GM12878 (cell line): Measurements from ENCODE around the gene DNAJC4. TPM values are rescaled to one million over a fixed set of nuclear protein-coding genes. Genes with fewer than 3 reads are reported as not detected.
A peak's percentile ranks its signal among the peaks of the same experiment; 100 is the strongest.

ENCODE experiments used
- ATAC-seq: fragments of 200-7000 bp; cut with Tn5 transposase; 3 replicates; pipeline ENCODE4 v1.9.1; 2020; ENCODE audit warnings: mild to moderate bottlenecking, moderate library complexity
- BruUV-seq: library from RNA; stranded (reverse); fragments of 400-500 nt; replicated peaks from 2 replicates; lab custom pipeline; 2021; lab: Mats Ljungman, UMichigan
- CTCF ChIA-PET: fragments of 300-600 bp; sonication (Branson Sonifier 250); formaldehyde crosslinking; extraction: SDS; loops from one replicate; lab custom pipeline; 2021; ENCODE audit warnings: inconsistent platforms; lab: Yijun Ruan, JAX
- POLR2A ChIA-PET: fragments of 350-600 bp; formaldehyde crosslinking; extraction: SDS; loops from one replicate; lab custom pipeline; 2021; ENCODE audit warnings: inconsistent platforms; lab: Charles Lee
- RAD21 ChIA-PET: fragments of 300-600 bp; sonication (Branson Sonifier 250); formaldehyde crosslinking; loops from one replicate; lab custom pipeline; 2023; ENCODE audit warnings: antibody characterized with exemption; ENCODE audit not compliant: unreplicated experiment; lab: Charles Lee
- SMC1A ChIA-PET: fragments of 300-600 bp; sonication (Branson Sonifier 250); formaldehyde crosslinking; loops from one replicate; lab custom pipeline; 2023; ENCODE audit not compliant: unreplicated experiment, uncharacterized antibody; lab: Charles Lee
- DNase-seq: peaks from one replicate; pipeline ENCODE4 v3.0.0-alpha.2; 2011; ENCODE audit warnings: low read depth, low spot score
- FAIRE-seq: peaks from 3 replicates; lab custom pipeline; 2011; peaks lifted over from hg19 to GRCh38; lab: Jason Lieb, UNC
- H2AFZ ChIP-seq: 2 replicates; pipeline ENCODE4 v1.6.0; 2011; ENCODE audit warnings: low read depth, low read length, control low read depth; ENCODE audit not compliant: control insufficient read depth
- H3K27ac ChIP-seq: 2 replicates; pipeline ENCODE4 v1.5.1; 2011; ENCODE audit warnings: control low read depth; ENCODE audit not compliant: control insufficient read depth, insufficient read depth
- H3K27me3 ChIP-seq, 2 experiments: replicated peaks in 1 of 2; 2 replicates each; pipeline versions ENCODE4 v1.6.0 to v1.6.1; 2011; ENCODE audit warnings: low read length in 1 of 2; ENCODE audit not compliant: control insufficient read depth in 2 of 2, insufficient read depth in 2 of 2
- H3K36me3 ChIP-seq, 2 experiments: 2 replicates each; pipeline ENCODE4 v1.5.1; 2011; ENCODE audit warnings: low read length in 1 of 2; ENCODE audit not compliant: control insufficient read depth in 2 of 2, insufficient read depth in 2 of 2
- H3K4me1 ChIP-seq: 2 replicates; pipeline ENCODE4 v1.6.1; 2011; ENCODE audit warnings: mild to moderate bottlenecking, low read length, moderate library complexity, mixed read lengths; ENCODE audit not compliant: control insufficient read depth, insufficient read depth
- H3K4me2 ChIP-seq: 2 replicates; pipeline ENCODE4 v1.6.0; 2011; ENCODE audit warnings: control low read depth; ENCODE audit not compliant: control insufficient read depth, insufficient read depth
- H3K4me3 ChIP-seq: fragments of 200-600 bp; sonication (generic); 2 replicates; pipeline ENCODE4 v1.5.1; 2016
- H3K79me2 ChIP-seq: 2 replicates; pipeline ENCODE4 v1.6.0; 2011; ENCODE audit warnings: low read length; ENCODE audit not compliant: control insufficient read depth, insufficient read depth
- H3K9ac ChIP-seq: 2 replicates; pipeline ENCODE4 v1.8.0; 2011; ENCODE audit warnings: low read length, control low read depth, mixed read lengths; ENCODE audit not compliant: control insufficient read depth, insufficient read depth
- H3K9me3 ChIP-seq: replicated peaks from 3 replicates; pipeline ENCODE4 v1.5.1; 2011; ENCODE audit warnings: mild to moderate bottlenecking, low read length; ENCODE audit not compliant: control insufficient read depth, insufficient read depth
- H4K20me1 ChIP-seq: 2 replicates; pipeline ENCODE4 v1.6.0; 2011; ENCODE audit not compliant: control insufficient read depth, insufficient read depth
- ASH2L ChIP-seq: fragments of 300-600, 200-600 bp; sonication (generic); IDR thresholded peaks from 2 replicates; pipeline ENCODE4 v1.6.1; 2017; ENCODE audit warnings: low read depth, mild to moderate bottlenecking, borderline replicate concordance
- CEBPZ ChIP-seq: fragments of 150-350 bp; IDR thresholded peaks from 2 replicates; pipeline ENCODE4 v1.6.1; 2016; ENCODE audit warnings: low read depth, low read length
- ETV6 ChIP-seq, 2 experiments: fragments of 450-650 bp in 1 of 2; IDR thresholded peaks in 1 of 2; conservative IDR thresholded peaks in 1 of 2; 2 replicates each; pipeline ENCODE4 v1.6.1; 2014; ENCODE audit warnings: antibody characterized with exemption in 1 of 2, borderline replicate concordance in 1 of 2, low read depth in 1 of 2, mild to moderate bottlenecking in 1 of 2, moderate library complexity in 1 of 2
- GABPA ChIP-seq: IDR thresholded peaks from 2 replicates; pipeline ENCODE4 v1.6.1; 2014; ENCODE audit warnings: antibody characterized with exemption, low read depth, mild to moderate bottlenecking, inconsistent platforms
- IRF4 ChIP-seq: IDR thresholded peaks from 2 replicates; pipeline ENCODE4 v1.6.1; 2011; ENCODE audit warnings: low read depth, low read length
- MEF2B ChIP-seq: fragments of 450-650 bp; IDR thresholded peaks from 2 replicates; pipeline ENCODE4 v1.6.1; 2018; ENCODE audit warnings: mild to moderate bottlenecking, moderate library complexity; ENCODE audit not compliant: partially characterized antibody, poor library complexity, severe bottlenecking
- MTA3 ChIP-seq: IDR thresholded peaks from 2 replicates; pipeline ENCODE4 v1.6.1; 2012; ENCODE audit warnings: low read length, inconsistent platforms, borderline replicate concordance
- NBN ChIP-seq: fragments of 450-650 bp; IDR thresholded peaks from 2 replicates; pipeline ENCODE4 v1.6.1; 2016
- NFIC ChIP-seq: IDR thresholded peaks from 2 replicates; pipeline ENCODE4 v1.6.1; 2012; ENCODE audit warnings: low read depth, mild to moderate bottlenecking, inconsistent platforms, low read length, moderate library complexity
- NR2C1 ChIP-seq: fragments of 450-650 bp; IDR thresholded peaks from 2 replicates; pipeline ENCODE4 v1.6.1; 2017; ENCODE audit warnings: antibody characterized with exemption, mild to moderate bottlenecking, moderate library complexity
- RELA ChIP-seq: fragments of 450-650 bp; IDR thresholded peaks from 2 replicates; pipeline ENCODE4 v1.8.0; 2014; ENCODE audit warnings: borderline replicate concordance; ENCODE audit not compliant: partially characterized antibody
- STAT3 ChIP-seq: IDR thresholded peaks from 2 replicates; pipeline ENCODE4 v1.6.1; 2011; ENCODE audit warnings: low read depth, low read length, improper control_type of control experiment
- TARDBP ChIP-seq: IDR thresholded peaks from 2 replicates; pipeline ENCODE4 v1.6.1; 2016; ENCODE audit warnings: borderline replicate concordance
- ZNF622 ChIP-seq: fragments of 450-650 bp; IDR thresholded peaks from 2 replicates; pipeline ENCODE4 v1.6.1; 2017; ENCODE audit warnings: mild to moderate bottlenecking, inconsistent platforms
- WGBS: methylation state at CpG from one replicate; pipeline ENCODE4 v1.1.6; 2016; ENCODE audit warnings: low lambda C conversion rate; ENCODE audit not compliant: insufficient replicate concordance, insufficient coverage; ENCODE audit errors: missing lambda C conversion rate; 5-methylcytosine and 5-hydroxymethylcytosine counted together
- in situ Hi-C: fragments of 300-500 bp; cut with MboI; formaldehyde crosslinking; loops from 9 replicates; pipeline ENCODE4 v1.14.3; 2018; ENCODE audit warnings: mixed read lengths
- intact Hi-C: fragments of 100-400 bp; cut with micrococcal nuclease; formaldehyde crosslinking; loops from one replicate; pipeline ENCODE4 v1.14.2; 2022; ENCODE audit not compliant: unreplicated experiment
- polyA plus RNA-seq, 11 experiments: library from polyadenylated mRNA; depleted of rRNA in 4 of 11; unstranded in 6 of 11; stranded (reverse) in 5 of 11; fragments of >200 nt; fragmentation: Nextera tagmentation in 4 of 11; fragmentation: Illumina TruSeq in 1 of 11; extraction: Ambion mirVana in 4 of 11; extraction: Trizol in 1 of 11; gene quantifications; 1 replicate in 1 of 11; 2 replicates in 10 of 11; pipeline versions ENCODE4 v1.2.1 to v1.2.3, GENCODE V29; 2011 to 2016; ENCODE audit warnings: inconsistent platforms in 2 of 11, missing spikeins in 2 of 11, low read depth in 1 of 11
- total RNA-seq, 4 experiments: library from RNA; depleted of rRNA in 3 of 4; stranded (reverse); fragments of >200 nt in 3 of 4; fragmentation: Illumina TruSeq in 1 of 4; extraction: Trizol in 1 of 4; gene quantifications; 2 replicates each; pipeline versions ENCODE4 v1.2.1 to v1.2.3, GENCODE V29; 2013 to 2021
- TF ChIP-seq, protein P1 (sequence below): fragments of 450-650 bp; IDR thresholded peaks from 2 replicates; pipeline ENCODE4 v1.6.1; 2016; ENCODE audit warnings: mild to moderate bottlenecking, moderate library complexity, borderline replicate concordance

Gene DNAJC4
- total and polyA plus RNA-seq, 10 of the 15 experiments (the other 5 are each of a cell fraction or from before 2014, with no cell fraction given) = 3.7 to 64.9 (median 30.1) TPM

GRCh38 chr11:64207256-64208085, 22.9 kb upstream of the DNAJC4 start:
- Histone ChIP-seq H3K79me2 (peaks cover 39% of the 10 kb centered on the region), H3K36me3 (peaks cover 30 to 37% of the 10 kb centered on the region in 2 experiments), H3K9me3 (no peaks in the 10 kb centered on the region), H3K9ac (peak overlapping the region; percentile 95), H3K27me3 (no peaks in the 10 kb centered on the region), H3K27ac (peak overlapping the region; percentile 98), H3K4me1 (peaks cover 26% of the 10 kb centered on the region), H4K20me1 (no peaks in the 10 kb centered on the region), H3K4me3 (peak overlapping the region; percentile 74), H3K4me2 (peak overlapping the region; percentile 76), H2AFZ (peak overlapping the region; percentile 20)
- 2% methylated on average over 30 of the region's 30 CpGs for WGBS
- intact Hi-C loops (no loop called here), in situ Hi-C loops (no loop called here)
- POLR2A ChIA-PET = interaction anchor here (0.6 to 5.8 kb wide), 22 partner anchors 9 to 1480 kb away, joined by 3 to 85 read pairs (median 10); partner anchors contain the start of genes BAD, CATSPERZ, CCDC88B and ESRRA
- RAD21 ChIA-PET = interaction anchor here (0.9 to 6.6 kb wide), 13 partner anchors 10 to 110 kb away, joined by 3 to 125 read pairs (median 30); partner anchors contain the start of genes BAD, CATSPERZ, DNAJC4 and ESRRA
- DNase-seq (peak; percentile 57), FAIRE-seq (peak; percentile 93), ATAC-seq (peak; percentile 82)
- CTCF ChIA-PET = interaction anchor here (1.0 to 9.7 kb wide), 15 partner anchors 9 to 124 kb away, joined by 4 to 238 read pairs (median 18); partner anchors contain the start of genes CATSPERZ, DNAJC4, ESRRA and FKBP2
- TSS peak; percentile 97 for BruUV-seq
- SMC1A ChIA-PET = interaction anchor here (0.7 to 5.5 kb wide), 13 partner anchors 8 to 110 kb away, joined by 3 to 98 read pairs (median 7); partner anchors contain the start of genes CATSPERZ, ESRRA, FKBP2 and NUDT22
- TF ChIP-seq NBN (peak; percentile 86), NFIC (no peak), CEBPZ (no peak), RELA (no peak), ETV6 (conservative IDR thresholded peaks at IDR 0.05 in 1 of 2, IDR thresholded peaks at IDR 0.05 in 1 of 2; ENCODE audit: borderline replicate concordance in 1 of 2, low read depth in 1 of 2) (peak in 1 of 2 experiments; percentile 85; a peak in 2 of 4 replicates), MTA3 (no peak; the same call in 1 of the 2 replicates), ASH2L (no peak), GABPA (peak; percentile 80), ZNF622 (no peak), STAT3 (no peak), IRF4 (0 out of 2 replicates have a peak, but pooled peaks have one; percentile 23), TARDBP (peak; percentile 71; the same call in 1 of the 2 replicates), MEF2B (peak; percentile 59), NR2C1 (peak; percentile 33; the same call in 1 of the 2 replicates)
- TF ChIP-seq, protein P1, sequence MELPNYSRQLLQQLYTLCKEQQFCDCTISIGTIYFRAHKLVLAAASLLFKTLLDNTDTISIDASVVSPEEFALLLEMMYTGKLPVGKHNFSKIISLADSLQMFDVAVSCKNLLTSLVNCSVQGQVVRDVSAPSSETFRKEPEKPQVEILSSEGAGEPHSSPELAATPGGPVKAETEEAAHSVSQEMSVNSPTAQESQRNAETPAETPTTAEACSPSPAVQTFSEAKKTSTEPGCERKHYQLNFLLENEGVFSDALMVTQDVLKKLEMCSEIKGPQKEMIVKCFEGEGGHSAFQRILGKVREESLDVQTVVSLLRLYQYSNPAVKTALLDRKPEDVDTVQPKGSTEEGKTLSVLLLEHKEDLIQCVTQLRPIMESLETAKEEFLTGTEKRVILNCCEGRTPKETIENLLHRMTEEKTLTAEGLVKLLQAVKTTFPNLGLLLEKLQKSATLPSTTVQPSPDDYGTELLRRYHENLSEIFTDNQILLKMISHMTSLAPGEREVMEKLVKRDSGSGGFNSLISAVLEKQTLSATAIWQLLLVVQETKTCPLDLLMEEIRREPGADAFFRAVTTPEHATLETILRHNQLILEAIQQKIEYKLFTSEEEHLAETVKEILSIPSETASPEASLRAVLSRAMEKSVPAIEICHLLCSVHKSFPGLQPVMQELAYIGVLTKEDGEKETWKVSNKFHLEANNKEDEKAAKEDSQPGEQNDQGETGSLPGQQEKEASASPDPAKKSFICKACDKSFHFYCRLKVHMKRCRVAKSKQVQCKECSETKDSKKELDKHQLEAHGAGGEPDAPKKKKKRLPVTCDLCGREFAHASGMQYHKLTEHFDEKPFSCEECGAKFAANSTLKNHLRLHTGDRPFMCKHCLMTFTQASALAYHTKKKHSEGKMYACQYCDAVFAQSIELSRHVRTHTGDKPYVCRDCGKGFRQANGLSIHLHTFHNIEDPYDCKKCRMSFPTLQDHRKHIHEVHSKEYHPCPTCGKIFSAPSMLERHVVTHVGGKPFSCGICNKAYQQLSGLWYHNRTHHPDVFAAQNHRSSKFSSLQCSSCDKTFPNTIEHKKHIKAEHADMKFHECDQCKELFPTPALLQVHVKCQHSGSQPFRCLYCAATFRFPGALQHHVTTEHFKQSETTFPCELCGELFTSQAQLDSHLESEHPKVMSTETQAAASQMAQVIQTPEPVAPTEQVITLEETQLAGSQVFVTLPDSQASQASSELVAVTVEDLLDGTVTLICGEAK = peak; percentile 70; the same call in 1 of the 2 replicates
